ENCODE results near the gene CAPN6.

Gene CAPN6

DNA sequence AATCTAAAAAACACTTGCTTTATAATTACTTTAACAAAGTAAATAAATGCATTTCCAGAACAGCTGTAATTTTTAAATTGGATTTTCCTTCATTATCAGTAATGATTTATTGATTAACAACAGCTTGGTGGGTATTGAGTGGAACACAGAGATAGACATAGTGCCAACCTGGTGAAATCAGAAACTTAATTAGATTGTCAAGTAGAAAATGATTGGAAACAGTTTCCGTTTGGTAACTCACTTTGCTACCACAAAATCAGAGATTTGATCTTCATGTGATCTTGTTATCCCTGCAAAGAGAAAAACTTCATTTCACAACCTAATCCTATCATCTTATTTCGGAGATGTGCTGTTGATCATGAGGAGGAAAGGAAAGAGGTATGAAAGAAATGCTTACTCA lies 70.8 kb downstream of the CAPN6 start:
- DNase-seq: no peak
